Measurements from ENCODE around the gene CIC.

The CIC gene

DNA sequence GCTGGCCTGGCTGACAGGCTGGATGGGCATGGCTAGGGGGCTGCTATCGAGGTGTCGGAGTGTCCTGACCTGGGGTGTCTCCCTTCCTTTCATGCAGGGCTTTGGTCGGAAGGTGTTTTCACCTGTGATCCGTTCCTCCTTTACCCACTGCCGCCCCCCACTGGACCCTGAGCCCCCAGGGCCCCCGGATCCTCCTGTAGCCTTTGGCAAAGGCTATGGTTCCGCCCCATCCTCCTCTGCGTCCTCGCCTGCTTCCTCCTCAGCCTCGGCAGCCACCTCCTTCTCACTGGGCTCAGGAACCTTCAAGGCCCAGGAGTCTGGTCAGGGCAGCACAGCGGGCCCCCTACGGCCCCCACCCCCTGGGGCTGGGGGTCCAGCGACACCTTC, 21.1 kb downstream of the CIC start:
- DNase-seq: no peak

DNA sequence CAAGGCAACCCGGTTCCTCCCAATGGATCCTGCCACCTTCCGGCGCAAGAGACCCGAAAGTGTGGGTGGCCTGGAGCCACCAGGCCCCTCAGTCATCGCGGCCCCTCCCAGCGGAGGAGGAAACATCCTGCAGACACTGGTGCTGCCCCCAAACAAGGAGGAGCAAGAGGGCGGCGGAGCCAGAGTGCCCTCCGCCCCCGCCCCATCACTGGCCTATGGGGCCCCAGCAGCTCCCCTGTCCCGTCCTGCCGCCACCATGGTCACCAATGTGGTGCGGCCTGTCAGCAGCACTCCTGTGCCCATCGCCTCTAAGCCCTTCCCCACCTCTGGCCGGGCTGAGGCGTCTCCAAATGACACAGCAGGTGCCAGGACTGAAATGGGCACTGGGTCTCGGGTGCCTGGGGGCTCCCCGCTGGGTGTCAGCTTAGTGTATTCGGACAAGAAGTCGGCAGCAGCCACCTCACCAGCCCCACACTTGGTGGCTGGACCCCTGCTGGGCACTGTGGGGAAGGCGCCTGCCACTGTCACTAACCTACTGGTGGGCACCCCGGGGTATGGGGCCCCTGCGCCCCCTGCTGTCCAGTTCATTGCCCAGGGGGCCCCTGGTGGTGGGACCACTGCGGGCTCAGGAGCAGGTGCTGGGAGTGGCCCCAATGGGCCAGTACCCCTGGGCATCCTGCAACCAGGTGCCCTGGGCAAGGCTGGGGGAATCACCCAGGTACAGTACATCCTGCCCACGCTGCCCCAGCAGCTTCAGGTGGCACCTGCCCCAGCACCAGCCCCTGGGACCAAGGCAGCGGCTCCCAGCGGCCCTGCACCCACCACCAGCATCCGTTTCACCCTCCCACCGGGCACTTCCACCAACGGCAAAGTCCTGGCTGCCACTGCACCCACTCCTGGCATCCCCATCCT, 21.7 kb downstream of the CIC start:
- DNase-seq: peak; percentile 49 to 53

DNA sequence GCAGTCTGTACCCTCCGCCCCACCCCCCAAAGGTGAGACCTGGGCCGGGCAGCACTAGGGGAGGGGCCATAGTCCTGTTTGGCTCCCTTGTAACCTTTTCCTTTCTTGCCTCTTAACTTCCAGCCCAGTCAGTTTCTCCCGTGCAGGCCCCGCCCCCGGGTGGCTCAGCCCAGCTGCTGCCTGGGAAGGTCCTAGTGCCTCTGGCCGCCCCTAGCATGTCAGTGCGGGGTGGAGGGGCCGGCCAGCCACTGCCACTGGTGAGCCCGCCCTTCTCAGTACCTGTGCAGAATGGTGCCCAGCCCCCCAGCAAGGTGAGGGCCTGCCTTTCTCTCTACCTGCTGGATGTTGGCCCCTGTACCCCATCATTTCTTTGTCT, 22.4 kb downstream of the CIC start:
- DNase-seq: no peak

DNA sequence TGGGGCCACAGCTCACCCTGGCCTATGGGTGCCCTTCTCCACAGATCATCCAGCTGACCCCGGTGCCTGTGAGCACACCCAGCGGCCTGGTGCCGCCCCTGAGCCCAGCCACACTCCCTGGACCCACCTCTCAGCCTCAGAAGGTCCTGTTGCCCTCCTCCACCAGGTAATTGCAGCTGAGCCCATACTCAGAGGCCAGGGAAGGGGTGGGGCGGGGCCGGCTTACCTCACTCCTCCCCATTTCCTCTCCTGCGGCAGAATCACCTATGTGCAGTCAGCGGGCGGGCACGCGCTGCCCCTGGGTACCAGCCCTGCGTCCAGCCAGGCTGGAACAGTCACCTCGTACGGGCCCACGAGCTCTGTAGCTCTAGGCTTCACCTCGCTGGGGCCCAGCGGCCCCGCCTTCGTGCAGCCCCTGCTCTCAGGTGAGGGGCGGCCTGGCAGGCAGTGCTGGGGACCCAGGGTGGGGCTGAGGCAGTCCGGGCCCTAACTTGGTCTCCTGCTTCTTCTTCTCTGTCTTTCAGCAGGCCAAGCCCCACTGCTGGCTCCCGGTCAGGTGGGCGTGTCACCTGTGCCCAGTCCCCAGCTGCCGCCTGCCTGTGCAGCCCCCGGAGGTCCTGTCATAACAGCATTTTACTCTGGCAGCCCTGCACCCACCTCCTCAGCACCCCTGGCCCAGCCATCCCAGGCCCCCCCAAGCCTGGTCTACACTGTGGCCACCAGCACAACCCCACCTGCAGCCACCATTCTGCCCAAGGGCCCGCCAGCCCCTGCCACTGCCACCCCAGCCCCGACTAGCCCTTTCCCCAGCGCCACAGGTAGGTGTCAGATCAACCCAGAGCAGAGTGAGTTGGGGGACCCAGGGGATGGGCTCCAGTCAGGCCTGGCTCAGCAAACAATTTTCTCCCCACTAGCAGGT, 23.2 kb downstream of the CIC start:
- DNase-seq: no peak

DNA sequence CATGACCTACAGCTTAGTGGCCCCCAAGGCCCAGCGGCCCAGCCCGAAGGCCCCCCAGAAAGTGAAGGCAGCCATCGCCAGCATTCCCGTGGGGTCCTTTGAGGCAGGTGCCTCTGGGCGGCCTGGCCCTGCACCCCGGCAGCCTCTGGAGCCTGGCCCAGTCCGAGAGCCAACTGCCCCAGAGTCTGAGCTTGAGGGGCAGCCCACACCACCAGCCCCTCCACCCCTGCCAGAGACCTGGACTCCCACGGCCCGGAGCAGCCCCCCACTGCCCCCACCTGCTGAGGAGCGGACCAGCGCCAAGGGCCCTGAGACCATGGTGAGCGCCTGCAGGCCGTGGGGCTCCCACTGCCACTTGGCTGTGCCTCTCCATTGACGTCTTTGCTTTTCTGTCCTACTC, 23.9 kb downstream of the CIC start:
- DNase-seq: no peak

DNA sequence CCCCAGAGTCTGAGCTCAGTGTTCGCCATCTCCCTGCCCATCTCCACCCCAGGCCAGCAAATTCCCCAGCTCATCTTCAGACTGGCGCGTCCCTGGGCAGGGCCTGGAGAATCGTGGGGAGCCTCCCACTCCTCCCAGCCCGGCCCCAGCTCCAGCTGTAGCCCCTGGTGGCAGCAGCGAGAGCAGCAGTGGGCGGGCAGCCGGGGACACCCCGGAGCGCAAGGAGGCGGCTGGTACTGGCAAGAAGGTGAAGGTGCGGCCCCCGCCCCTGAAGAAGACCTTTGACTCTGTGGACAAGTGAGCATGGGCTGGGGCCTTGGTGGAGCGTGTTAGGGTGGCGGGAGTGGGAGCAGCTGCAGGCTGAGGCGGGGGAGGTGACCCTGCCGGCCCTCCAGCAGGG, 24.5 kb downstream of the CIC start:
- no peak for DNase-seq

DNA sequence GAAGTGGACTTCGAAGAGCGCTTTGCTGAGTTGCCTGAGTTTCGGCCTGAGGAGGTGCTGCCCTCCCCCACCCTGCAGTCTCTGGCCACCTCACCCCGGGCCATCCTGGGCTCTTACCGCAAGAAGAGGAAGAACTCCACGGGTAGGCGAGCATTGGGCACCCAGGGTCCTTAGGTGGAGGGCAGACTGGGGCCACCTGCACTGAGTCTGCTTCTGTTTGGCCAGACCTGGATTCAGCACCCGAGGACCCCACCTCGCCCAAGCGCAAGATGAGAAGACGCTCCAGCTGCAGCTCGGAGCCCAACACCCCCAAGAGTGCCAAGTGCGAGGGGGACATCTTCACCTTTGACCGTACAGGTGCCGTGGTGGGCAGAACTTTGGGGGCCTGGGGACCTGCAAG, 24.9 kb downstream of the CIC start:
- DNase-seq: no peak

DNA sequence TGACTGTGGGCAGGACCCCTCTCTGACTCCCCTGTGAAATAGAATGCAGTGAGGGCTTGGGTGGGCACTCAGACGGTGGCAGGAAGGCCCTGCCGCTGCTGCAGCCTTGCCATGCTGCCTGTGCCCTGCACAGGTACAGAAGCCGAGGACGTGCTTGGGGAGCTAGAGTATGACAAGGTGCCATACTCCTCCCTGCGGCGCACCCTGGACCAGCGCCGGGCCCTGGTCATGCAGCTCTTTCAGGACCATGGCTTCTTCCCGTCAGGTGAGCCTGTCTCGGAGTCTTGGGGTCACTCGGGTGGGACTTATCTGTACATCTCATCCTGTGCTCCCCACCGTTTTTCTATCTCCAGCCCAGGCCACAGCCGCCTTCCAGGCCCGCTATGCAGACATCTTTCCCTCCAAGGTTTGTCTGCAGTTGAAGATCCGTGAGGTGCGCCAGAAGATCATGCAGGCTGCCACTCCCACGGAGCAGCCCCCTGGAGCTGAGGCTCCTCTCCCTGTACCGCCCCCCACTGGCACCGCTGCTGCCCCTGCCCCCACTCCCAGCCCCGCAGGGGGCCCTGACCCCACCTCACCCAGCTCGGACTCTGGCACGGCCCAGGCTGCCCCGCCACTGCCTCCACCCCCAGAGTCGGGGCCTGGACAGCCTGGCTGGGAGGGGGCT, 25.6 kb downstream of the CIC start:
- DNase-seq: no peak

DNA sequence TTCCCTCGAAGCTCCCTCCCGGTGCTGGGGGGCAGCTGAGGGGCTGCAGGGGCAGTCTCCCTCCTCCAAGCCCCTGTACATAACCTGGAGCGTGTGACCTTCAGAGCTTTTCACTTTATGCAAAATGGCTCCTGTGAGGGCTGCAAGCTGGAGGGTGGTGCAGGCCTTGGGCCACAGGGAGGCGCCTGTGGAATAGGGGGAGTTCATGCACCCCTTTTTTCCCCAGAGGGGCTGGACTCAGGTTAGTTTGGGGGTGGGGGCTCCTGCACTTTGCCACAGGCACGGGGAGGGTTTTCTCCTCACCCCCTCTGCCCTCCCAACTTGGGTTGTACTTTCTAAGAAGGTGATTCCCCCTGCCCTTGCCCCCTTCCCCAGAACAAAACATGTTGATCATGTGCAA, 26.3 kb downstream of the CIC start:
- no peak for DNase-seq

DNA sequence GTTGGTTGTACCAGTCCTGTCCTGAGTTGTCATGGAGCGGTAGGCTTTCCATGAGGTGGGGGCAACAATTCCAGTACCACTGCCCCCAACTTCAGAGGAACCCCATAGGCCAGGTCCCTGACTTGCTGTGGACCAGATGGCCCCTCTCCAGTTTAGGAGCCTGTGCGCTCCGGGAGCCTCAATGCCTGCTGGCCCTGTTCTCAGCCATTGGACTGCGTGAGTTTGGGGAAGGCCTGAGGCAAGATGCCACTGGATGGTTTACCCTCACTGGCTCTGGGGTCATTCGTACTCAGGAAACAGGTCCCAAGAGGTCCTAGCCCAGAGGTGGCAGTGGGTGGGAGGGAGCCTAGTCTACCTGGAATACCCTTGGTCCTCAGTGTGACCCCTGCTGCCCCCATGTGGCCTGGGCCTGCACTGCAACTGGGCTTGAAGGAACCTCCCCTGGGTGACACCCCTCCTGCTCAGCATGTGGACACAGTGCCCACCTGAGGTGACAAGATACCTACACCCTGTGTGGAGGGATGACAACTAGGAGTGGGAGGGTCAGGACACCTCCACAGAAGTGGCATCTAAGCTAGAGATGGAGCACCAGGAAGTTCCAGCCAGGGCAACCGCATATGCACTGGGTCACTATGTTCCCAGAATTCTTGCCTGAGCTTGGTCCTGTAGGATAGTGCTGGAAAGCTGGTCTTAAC, 26.9 kb downstream of the CIC start:
- DNase-seq: peak; percentile 96 to 97

DNA sequence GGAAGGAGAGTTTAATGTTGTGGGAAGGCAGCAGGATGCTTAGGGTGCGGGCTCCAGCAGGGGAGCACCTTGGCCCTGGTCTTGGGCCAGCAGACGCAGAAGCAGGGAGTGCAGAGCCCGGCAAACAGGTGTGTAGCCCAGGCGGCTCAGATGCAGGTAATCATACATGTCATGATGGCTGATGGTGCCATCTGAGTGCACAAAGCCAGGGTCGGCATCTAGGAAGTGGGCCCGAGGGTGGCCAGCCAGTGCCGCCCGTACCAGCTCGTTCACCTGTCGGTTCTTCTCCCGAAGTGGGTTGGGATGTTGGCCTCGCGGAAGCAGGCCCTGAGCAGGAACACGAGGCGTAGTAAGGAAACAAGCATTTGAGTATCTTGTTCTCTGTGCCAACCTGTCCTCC, 28.0 kb downstream of the CIC start:
- DNase-seq: no peak

DNA sequence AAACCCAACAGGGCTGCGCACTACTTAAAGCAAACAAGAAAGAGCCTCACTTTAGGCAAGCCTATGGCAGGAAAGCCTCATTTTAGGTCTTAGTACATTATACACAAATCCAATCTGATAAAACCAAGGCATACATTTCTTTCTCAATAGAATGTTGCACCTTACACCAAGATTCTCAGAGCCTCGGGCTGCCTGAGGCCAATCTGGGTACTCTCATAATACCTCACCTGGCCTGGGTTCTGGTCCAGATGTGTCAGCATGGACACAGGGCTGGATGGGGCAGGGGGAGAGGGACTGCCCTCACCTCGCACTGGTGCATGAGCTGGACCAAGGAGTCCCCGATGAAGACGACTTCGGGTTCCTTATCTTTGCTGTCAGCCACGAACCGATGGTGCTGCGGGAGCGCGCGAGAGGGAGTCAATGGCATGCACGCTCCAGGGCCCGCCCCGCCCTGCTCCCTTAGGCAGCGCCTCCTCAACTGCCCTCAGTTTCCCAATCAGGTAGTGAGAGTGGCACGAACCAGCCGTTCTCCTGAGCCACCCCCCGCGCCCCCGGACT, 32.7 kb downstream of the CIC start, which contains the start of gene PRR19:
PRR19 (plus strand) TSS at position 487 of the 558 bp plus-strand sequence. CDS start 7,453 bp downstream, outside the sequence.
- no peak for DNase-seq

DNA sequence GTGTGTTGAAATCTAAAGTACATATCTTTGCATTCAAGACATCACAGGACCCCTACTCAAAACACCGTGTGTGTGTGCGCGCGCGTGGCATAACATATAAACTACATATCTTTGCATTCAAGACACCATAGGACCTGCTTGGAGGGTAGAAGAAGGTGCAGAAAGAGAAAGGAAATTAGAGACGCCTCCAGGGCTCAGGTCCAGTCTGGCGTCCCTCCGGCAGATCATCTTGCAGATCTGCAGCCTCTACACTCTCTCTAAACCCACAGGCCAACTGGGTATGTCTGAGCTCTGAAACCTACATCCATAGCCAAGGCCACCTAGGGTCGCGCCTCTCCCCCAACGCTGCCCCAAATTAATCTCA, 34.0 kb downstream of the CIC start:
- DNase-seq: no peak

DNA sequence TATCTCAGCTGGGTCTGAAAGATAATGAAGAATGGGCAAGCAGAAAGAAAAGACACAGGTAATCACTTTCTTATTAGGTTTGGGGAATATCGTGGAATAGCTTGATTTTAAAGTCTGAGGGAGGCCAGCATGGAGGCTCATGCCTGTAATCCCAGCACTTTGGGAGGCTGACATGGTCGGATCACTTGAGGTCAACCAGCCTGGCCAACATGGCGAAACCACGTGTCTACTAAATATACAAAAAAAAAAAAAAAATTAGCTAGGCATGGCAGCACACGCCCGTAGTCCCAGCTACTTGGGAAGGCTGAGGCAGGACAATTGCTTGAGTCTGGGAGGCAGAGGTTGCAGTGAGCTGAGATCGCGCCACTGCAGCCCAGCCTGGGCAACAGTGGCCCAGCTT, 34.8 kb downstream of the CIC start:
- no peak for DNase-seq

DNA sequence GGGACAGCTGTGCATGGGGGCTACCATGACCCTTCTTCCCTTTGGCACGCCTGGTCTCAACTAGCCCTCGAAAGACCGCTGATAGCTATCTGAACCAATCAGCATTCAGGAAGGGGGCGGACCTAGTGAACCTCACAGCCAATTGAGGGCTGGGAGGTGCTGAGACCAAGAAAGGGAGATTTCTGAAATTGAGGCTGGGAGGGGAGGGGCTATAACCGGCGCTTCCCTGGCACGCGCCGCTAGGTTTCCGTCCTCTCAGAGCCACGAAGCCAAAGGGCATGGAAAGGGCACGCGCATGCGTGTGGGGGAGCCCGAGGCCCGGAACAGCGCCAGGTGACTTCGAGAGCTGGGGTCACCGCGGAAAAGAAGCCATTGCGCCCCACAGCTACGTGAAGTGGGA, 37.6 kb downstream of the CIC start:
- DNase-seq: no peak

DNA sequence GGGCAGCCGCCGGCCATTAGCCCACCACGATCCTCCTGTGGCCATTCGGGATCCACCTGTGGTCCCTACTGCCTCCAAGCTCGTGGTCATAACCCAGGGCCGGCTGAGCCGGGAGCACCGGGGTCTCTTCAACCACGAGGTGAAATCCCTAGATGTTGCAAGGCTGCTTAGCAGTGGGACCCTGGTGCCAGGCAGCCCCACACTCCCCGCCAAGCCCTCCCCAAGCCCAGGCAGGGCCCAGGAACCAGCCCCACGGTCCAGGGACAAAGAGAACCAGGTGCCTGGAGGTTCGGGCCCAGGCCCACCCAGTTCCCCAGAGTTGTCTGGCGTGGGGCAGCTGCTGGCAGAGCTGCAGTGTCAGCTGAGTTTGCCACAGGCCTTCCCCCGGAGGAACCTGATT, 40.6 kb downstream of the CIC start:
- no peak for DNase-seq

DNA sequence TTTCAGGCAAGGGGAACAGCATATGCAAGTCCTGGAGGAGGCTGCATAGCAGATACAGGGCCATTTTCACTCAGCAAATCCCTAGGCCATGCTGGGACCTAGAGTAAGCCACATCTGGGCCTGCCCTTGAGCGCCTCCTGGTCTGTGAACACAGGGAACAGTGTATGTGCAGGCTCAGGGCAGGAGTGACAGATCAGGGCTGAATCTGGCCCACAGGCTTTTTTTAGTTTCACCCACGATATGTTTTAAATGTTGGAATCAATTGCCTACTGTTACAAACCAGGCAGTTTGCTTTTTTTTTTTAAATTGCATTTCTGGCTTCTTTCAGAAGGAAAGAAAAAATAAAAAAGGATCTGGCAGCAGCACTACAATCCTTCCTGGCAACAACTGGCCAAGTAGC, 42.6 kb downstream of the CIC start:
- no peak for DNase-seq

DNA sequence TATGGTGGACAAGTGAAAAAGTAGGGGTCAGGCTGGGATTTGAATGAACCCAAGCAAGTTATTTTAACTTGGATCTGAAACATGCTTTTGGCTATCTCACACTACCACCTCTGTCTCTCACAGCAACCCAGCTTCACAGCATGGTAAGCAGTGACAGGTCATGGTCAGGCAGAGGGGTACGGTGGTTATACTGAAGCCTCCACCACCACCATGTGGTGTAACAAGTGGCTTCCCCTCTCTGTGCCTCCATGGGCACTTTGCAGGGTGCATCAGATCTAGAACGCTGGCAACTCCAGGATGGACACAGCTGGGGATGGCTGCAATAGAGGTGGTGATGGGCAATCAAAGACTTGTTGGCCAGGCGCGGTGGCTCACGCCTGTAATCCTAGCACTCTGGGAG, 43.3 kb downstream of the CIC start:
- no peak for DNase-seq

DNA sequence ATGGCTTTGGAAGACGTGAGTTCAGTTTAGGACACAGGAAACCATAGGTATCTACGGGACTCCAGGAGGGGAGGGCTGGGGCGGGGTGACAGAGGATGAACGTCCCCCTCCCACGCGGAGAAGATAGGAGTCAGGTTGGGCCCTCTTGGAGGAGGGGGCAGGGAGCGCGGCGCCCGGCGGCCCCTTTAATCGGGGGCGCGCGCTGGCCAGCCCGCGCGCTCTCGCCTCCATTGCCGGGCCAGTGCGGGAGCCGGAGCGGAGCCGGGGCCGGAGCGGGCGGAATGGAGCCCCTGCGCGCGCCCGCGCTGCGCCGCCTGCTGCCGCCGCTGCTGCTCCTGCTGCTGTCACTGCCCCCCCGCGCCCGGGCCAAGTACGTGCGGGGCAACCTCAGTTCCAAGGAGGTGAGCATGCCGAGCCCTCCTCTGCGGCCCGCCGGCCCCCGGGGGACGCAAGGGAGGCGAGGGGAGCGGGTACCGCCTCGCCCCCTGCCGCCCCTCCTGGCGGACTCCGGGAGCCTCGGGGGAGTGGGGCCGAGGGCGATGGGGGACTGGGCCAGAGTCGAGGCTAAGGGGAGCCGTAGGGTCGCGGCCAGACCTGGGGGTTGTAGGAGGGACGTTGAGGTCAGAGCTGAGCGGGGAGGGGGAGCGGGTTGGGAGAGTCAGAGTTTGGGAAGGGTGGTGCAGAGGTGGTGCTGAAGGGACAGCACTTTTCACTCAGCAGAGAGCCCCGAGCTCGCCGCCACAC, 44.2 kb downstream of the CIC start, which contains the start of gene TMEM145:
TMEM145 (plus strand) TSS at position 214 of the 744 bp plus-strand sequence; CDS start at position 282, 68 bp downstream.
- DNase-seq: peak; percentile 40 to 52

DNA sequence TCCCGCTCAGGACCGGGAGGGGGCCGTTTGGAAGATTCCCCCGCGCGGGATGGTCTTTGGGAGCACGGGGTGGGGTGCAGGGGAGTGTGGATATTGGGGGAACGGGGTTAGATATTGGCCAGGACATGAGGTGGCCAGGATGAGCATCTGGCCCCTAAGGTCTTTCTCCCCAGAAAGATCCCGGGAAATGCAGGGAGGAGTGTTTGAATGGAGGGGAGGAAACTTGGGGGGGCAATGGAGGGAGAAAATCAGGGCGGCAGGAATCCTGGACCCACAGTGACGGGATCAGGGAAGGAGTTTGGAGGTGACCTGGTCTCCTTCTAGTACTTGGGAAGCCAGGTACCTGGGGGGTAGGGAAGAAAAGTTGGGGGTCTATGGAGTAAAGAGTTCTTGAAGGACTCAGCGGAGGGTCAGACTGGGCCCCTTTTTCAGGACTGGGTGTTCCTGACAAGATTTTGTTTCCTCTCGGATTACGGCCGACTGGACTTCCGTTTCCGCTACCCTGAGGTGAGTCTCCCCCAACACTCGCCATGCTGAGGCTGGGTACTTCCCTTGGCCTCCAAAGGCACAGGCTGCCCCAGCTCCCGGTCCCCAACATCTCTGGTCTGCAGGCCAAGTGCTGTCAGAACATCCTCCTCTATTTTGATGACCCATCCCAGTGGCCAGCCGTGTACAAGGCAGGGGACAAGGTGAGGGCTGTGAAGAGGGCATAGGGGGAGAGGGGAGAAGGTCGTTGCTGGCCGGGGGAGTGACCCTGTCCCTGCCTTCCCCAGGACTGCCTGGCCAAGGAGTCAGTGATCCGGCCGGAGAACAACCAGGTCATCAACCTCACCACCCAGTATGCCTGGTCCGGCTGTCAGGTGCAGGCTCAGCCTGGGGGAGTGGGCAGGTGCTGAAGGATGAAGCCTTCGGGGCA, 45.0 kb downstream of the CIC start:
- no peak for DNase-seq
